LNCaP clone FGC (cell line): ENCODE measurements around the gene STAT5A.
A peak's percentile ranks its signal among the peaks of the same experiment; 100 is the strongest.

Source experiments
- DNase-seq: peaks from one replicate; pipeline ENCODE4 v3.0.0-alpha.2; 2011; ENCODE audit warnings: low read depth
- H3K4me3 ChIP-seq: 2 replicates; pipeline ENCODE4 v1.5.1; 2011; ENCODE audit warnings: mild to moderate bottlenecking, low read depth, low read length, control low read depth
- TF ChIP-seq, protein P1 (sequence below): IDR thresholded peaks from 2 replicates; pipeline ENCODE4 v1.5.1; 2012; ENCODE audit warnings: mild to moderate bottlenecking; ENCODE audit not compliant: control insufficient read depth, insufficient read depth; ENCODE audit errors: extremely low read depth

STAT5A gene

DNA sequence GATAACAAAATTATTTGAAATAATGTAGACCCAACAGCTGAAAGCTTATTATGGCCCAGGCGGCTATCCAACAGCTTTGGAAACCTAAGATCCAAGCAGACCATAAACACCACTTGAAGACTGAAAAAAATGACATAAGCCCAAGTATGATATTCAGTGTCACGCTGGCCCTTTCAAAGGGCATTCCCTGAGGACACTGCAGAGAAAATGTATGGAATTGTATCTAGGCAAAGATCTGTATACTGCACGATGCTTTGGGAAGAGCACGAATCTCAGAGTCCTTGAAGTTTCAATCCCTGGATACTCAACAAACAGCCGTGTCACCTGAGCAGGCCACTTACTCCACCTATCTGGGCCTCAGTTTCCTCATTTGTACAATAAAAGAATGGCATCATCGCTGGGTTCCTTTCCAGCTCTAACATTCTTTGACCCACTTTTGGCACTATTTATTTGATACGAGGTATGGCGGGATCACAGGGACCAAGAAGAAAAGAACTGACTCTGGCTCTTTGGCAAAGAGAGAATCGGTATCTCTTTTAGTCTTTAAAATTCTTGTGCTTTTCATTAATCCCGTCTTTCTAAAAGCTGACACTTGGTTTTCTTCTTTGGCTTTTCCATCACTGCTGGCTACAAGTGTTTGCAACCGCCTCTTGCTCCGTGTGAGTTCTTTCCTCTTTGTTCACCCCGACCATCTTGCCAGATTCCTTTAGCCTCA, 13.3 kb upstream of the STAT5A start:
- TF ChIP-seq, protein P1, sequence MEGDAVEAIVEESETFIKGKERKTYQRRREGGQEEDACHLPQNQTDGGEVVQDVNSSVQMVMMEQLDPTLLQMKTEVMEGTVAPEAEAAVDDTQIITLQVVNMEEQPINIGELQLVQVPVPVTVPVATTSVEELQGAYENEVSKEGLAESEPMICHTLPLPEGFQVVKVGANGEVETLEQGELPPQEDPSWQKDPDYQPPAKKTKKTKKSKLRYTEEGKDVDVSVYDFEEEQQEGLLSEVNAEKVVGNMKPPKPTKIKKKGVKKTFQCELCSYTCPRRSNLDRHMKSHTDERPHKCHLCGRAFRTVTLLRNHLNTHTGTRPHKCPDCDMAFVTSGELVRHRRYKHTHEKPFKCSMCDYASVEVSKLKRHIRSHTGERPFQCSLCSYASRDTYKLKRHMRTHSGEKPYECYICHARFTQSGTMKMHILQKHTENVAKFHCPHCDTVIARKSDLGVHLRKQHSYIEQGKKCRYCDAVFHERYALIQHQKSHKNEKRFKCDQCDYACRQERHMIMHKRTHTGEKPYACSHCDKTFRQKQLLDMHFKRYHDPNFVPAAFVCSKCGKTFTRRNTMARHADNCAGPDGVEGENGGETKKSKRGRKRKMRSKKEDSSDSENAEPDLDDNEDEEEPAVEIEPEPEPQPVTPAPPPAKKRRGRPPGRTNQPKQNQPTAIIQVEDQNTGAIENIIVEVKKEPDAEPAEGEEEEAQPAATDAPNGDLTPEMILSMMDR: no peak
- peak overlapping the region; percentile 77 for H3K4me3 ChIP-seq
- DNase-seq: no peak

DNA sequence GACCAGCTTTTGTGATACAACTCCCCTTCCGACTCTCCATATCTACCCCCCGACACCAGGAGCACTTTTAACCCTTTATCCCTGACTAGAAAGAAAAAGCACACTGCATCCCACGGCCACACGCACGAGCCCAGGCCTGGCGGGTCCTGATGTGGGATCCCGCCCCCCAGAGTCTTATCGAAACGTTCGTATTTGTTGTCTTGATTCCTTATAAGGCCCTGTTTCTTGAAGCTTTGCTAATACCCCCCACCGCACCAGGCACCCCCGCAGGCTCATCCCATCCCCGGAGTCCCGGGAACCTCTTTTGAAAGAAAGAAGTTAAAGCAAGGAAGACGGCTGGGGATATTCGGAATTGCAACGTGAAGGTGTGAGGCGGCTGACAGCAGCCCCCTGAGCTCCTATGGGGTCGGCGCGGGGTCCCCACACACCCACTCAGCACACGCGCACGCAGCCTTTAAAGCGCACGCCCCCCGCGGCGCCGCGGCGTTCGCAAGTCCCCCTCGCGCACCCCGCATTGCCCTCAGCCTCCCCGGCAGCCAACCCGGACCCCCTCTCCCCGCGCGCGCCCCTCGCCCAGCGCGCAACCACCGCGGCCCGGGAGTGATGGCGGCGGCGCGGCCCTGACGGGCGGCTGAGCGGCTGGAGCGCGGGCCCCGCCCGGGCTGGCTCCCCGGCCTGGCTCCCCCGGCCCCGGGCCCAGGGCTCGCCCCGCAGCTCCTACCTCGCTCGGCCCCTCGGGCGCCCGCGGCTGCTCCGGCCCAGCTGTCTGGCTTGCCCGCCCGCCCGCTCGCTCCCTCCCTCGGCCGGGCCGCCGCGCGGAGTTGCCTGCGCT, 12.6 kb upstream of the STAT5A start:
- TF ChIP-seq, protein P1: no peak
- DNase-seq: no peak
- peak overlapping the region; percentile 77 for H3K4me3 ChIP-seq

DNA sequence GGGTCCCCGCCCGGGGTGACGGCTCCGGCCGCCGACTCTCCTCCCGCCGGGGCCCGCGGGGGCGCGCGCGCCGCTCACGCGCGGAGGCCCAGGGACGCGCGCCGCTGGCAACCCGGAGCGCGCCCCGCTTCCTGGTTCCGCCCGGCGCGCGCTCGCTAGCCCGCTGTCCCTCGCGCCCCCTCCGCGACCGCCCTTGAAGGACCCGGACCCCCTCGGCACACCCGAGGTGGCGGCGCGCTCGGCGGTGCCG, 12.0 kb upstream of the STAT5A start, which contains the start of gene STAT5B:
Gene STAT5B, minus strand, starts transcription at position 33 of the 250 bp plus-strand sequence. CDS start 44,264 bp downstream, outside the sequence.
- DNase-seq: no peak
- peak within 1 kb of the TSS; percentile 77 for H3K4me3 ChIP-seq
- TF ChIP-seq, protein P1: no peak

- H3K4me3 ChIP-seq: peak overlapping the region; percentile 60
- DNase-seq: no peak
- TF ChIP-seq, protein P1: no peak
Observed at GRCh38 chr17:42276609-42277341, 11.5 kb upstream of the STAT5A start.

GRCh38 chr17:42277342-42277712, 11.0 kb upstream of the STAT5A start:
- DNase-seq: no peak
- TF ChIP-seq, protein P1: no peak
- H3K4me3 ChIP-seq: no peak overlapping the region

- DNase-seq: no peak
- TF ChIP-seq, protein P1: no peak
- H3K4me3 ChIP-seq: no peak overlapping the region
Observed at GRCh38 chr17:42279776-42280630, 8.3 kb upstream of the STAT5A start.
